ENCODE data around the gene NKX2-2.
A peak's percentile ranks its signal among the peaks of the same experiment; 100 is the strongest.

Gene NKX2-2

DNA sequence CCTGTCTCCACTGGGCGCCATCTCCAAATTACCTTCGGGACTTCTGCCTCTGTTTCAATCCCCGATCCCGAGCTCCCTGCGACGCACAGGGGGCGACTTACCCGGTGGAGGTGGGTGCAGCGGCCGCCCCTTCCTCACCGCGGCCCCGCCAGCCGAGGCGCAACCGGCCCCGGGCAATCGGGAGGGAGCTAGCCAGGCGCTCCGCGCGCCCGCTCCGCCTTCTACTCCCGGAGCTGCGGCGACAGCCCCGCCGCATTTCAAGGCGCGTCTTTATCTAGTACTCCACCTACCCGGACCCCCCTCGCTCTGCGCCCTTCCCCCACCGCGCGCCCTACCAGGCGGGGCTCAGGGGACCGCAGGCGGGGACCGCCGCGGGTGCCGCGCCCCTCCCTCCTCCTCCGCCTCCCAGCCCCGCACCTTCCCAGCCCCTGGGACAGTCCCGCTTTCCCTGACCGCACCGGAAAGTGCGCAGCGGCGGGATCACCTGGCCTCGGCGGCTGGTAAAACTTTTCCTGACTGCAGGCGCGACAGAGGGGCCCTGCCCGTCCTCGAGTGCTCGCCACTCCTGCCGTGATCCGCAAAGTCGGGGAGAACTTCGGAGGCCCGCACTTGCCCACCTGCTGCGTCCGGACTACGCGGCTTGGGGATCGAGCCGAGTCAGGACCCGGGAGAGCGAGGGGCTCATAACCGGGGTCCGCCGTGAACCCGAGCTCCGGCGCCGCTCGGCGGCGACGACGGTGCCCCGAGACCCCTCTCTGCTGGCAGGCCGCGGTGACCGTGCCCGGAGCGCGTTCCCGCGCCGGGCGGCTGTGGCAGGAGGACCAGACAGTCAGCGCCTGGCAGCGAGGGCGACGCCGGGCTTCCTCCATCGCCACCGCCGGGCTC lies 8.0 kb upstream of the NKX2-2 start:
- no peaks in the 10 kb centered on the region for H3K36me3 ChIP-seq (ENCODE audit: control insufficient read depth, insufficient read depth, low read length)
- H3K4me3 ChIP-seq (ENCODE audit: low read depth, low read length): peak overlapping the region; percentile 57
- no peaks in the 10 kb centered on the region for H3K9me3 ChIP-seq (ENCODE audit: control insufficient read depth, insufficient read depth, low read depth, low read length)
- H3K4me1 ChIP-seq (ENCODE audit: control insufficient read depth, insufficient read depth, low read length): peaks cover 43% of the 10 kb centered on the region
- H3K27ac ChIP-seq (ENCODE audit: low read depth, low read length): no peak overlapping the region
- no peak overlapping the region for H3K9ac ChIP-seq (ENCODE audit: low read length)
- H3K27me3 ChIP-seq (ENCODE audit: control insufficient read depth, insufficient read depth, low read length): peaks cover 100% of the 10 kb centered on the region

DNA sequence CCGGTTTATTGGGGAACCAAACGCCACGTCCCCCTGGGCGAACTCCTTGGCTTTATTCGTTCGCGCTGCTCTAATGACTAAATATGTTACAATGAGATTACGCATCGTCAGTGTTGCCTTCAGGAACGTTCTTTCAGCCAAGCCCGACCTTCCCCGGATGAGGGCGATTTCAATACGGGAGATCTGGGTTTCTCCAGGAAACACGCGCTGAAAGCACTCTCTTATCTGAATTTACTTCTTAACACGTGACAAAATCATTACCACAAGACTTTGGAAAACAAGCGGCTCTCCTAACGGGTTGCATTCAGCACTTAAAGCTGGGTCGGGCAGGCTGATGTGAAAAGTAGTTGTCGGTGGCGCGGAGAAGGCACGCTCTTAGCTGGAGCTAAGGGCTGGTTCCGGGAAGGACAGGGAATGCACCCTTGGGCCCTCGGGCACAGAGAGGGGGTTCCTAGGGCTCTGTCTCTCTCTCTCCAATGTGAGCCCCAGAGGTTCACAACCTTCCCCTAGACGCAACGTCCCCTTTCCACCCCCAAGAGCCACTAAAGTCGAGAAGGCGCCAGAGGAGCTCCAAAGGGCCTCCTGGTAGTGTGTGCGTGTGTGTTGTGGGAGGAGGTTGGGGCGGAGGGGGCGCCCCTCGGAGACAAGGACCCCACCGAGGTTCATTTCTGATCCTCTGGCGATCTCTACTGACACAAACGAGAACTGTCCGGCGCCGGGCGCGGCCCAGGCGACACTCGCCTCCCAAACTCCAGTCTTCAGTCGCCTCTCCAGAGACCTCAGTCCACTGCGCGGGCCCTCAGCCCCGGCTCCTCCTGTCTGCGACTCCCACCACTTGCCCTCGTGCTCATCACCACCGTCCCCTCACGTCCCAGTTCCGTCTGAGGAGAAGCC lies 7.1 kb upstream of the NKX2-2 start:
- no peak overlapping the region for H3K9ac ChIP-seq (ENCODE audit: low read length)
- peak overlapping the region; percentile 57 for H3K4me3 ChIP-seq (ENCODE audit: low read depth, low read length)
- H3K27ac ChIP-seq (ENCODE audit: low read depth, low read length): no peak overlapping the region
- H3K9me3 ChIP-seq (ENCODE audit: control insufficient read depth, insufficient read depth, low read depth, low read length): no peaks in the 10 kb centered on the region
- peaks cover 52% of the 10 kb centered on the region for H3K4me1 ChIP-seq (ENCODE audit: control insufficient read depth, insufficient read depth, low read length)
- no peaks in the 10 kb centered on the region for H3K36me3 ChIP-seq (ENCODE audit: control insufficient read depth, insufficient read depth, low read length)
- peaks cover 100% of the 10 kb centered on the region for H3K27me3 ChIP-seq (ENCODE audit: control insufficient read depth, insufficient read depth, low read length)

- H3K27me3 ChIP-seq (ENCODE audit: control insufficient read depth, insufficient read depth, low read length): peaks cover 95% of the 10 kb centered on the region
- peaks cover 55% of the 10 kb centered on the region for H3K4me1 ChIP-seq (ENCODE audit: control insufficient read depth, insufficient read depth, low read length)
- H3K9ac ChIP-seq (ENCODE audit: low read length): no peak overlapping the region
- H3K9me3 ChIP-seq (ENCODE audit: control insufficient read depth, insufficient read depth, low read depth, low read length): no peaks in the 10 kb centered on the region
- H3K4me3 ChIP-seq (ENCODE audit: low read depth, low read length): no peak overlapping the region
- no peak overlapping the region for H3K27ac ChIP-seq (ENCODE audit: low read depth, low read length)
- H3K36me3 ChIP-seq (ENCODE audit: control insufficient read depth, insufficient read depth, low read length): no peaks in the 10 kb centered on the region
Measured at GRCh38 chr20:21519136-21519584, 5.3 kb upstream of the NKX2-2 start.

- Histone ChIP-seq H3K4me3 (ENCODE audit: low read depth, low read length) (peak overlapping the region; percentile 54), H3K4me1 (ENCODE audit: control insufficient read depth, insufficient read depth, low read length) (peaks cover 52% of the 10 kb centered on the region), H3K27ac (ENCODE audit: low read depth, low read length) (no peak overlapping the region), H3K27me3 (ENCODE audit: control insufficient read depth, insufficient read depth, low read length) (peaks cover 95% of the 10 kb centered on the region), H3K36me3 (ENCODE audit: control insufficient read depth, insufficient read depth, low read length) (no peaks in the 10 kb centered on the region), H3K9ac (ENCODE audit: low read length) (no peak overlapping the region), H3K9me3 (ENCODE audit: control insufficient read depth, insufficient read depth, low read depth, low read length) (no peaks in the 10 kb centered on the region)
Measured at GRCh38 chr20:21518292-21518991, 4.6 kb upstream of the NKX2-2 start.

DNA sequence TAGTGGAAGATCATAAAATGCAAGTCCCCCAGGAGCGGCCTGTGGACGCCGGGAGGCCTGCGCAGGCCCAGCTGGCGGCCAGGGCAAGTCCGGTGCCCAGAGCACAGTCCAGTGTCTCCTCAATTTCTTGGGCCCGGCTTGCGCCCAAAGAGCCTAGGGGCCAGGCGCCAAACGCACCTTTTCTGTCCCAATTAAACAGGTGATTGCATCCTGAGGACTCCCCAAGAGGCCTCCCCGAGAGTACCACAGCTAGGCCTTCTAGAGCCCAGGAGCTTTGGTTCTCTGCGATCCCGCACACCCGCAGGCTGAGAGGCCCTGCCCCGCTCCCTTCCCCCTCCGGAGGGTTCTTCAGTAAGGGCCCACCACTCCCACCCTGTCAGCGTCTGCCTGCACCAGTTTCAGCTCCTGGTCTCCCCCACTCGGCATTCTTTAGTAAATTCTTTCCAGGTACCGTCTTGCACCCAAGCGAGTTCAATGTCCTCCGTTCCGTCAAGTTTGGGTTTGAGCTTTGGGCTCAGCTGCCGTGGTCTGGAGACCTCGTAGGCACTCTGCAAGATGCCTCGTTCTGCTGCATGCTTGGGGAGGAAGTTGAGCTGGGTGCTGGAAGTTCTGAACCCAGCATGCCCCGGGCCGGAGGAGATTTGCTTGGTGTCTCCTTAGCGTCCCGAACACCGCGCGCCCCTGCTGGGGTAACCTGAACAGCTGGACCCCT lies 3.9 kb upstream of the NKX2-2 start:
- H3K9me3 ChIP-seq (ENCODE audit: control insufficient read depth, insufficient read depth, low read depth, low read length): no peaks in the 10 kb centered on the region
- peaks cover 53% of the 10 kb centered on the region for H3K4me1 ChIP-seq (ENCODE audit: control insufficient read depth, insufficient read depth, low read length)
- H3K27ac ChIP-seq (ENCODE audit: low read depth, low read length): no peak overlapping the region
- H3K27me3 ChIP-seq (ENCODE audit: control insufficient read depth, insufficient read depth, low read length): peaks cover 95% of the 10 kb centered on the region
- no peaks in the 10 kb centered on the region for H3K36me3 ChIP-seq (ENCODE audit: control insufficient read depth, insufficient read depth, low read length)
- peak overlapping the region; percentile 54 for H3K4me3 ChIP-seq (ENCODE audit: low read depth, low read length)
- no peak overlapping the region for H3K9ac ChIP-seq (ENCODE audit: low read length)

GRCh38 chr20:21516861-21517565 lies 3.1 kb upstream of the NKX2-2 start:
- no peaks in the 10 kb centered on the region for H3K9me3 ChIP-seq (ENCODE audit: control insufficient read depth, insufficient read depth, low read depth, low read length)
- H3K36me3 ChIP-seq (ENCODE audit: control insufficient read depth, insufficient read depth, low read length): no peaks in the 10 kb centered on the region
- H3K27me3 ChIP-seq (ENCODE audit: control insufficient read depth, insufficient read depth, low read length): peaks cover 95% of the 10 kb centered on the region
- peaks cover 57% of the 10 kb centered on the region for H3K4me1 ChIP-seq (ENCODE audit: control insufficient read depth, insufficient read depth, low read length)
- no peak overlapping the region for H3K27ac ChIP-seq (ENCODE audit: low read depth, low read length)
- H3K9ac ChIP-seq (ENCODE audit: low read length): no peak overlapping the region
- H3K4me3 ChIP-seq (ENCODE audit: low read depth, low read length): peak overlapping the region; percentile 54

DNA sequence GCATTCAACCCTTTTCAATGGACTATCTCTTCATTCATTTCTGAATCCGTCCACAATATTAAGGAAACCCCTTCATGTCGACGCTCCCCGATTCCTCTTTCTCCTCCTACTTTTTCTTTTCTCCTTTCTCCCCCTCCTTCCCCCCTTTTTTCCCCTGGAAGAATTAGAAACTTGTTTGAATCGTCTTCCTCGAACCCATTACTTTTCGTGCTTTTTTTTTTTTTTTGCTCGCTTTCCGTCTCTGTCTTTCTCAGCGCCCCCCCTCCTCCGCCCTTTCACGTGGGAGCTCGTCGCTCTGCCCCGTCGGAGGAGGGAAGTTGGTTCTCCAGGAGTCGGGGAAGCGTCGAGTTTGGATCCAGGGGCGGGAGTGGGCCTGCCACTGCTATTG lies 2.3 kb upstream of the NKX2-2 start:
- Histone ChIP-seq H3K4me1 (ENCODE audit: control insufficient read depth, insufficient read depth, low read length) (peaks cover 57% of the 10 kb centered on the region), H3K27me3 (ENCODE audit: control insufficient read depth, insufficient read depth, low read length) (peaks cover 95% of the 10 kb centered on the region), H3K27ac (ENCODE audit: low read depth, low read length) (no peak overlapping the region), H3K36me3 (ENCODE audit: control insufficient read depth, insufficient read depth, low read length) (no peaks in the 10 kb centered on the region), H3K9me3 (ENCODE audit: control insufficient read depth, insufficient read depth, low read depth, low read length) (no peaks in the 10 kb centered on the region), H3K9ac (ENCODE audit: low read length) (no peak overlapping the region), H3K4me3 (ENCODE audit: low read depth, low read length) (peak overlapping the region; percentile 54)

GRCh38 chr20:21515300-21516179 lies 1.7 kb upstream of the NKX2-2 start:
- H3K27me3 ChIP-seq (ENCODE audit: control insufficient read depth, insufficient read depth, low read length): peaks cover 95% of the 10 kb centered on the region
- H3K4me1 ChIP-seq (ENCODE audit: control insufficient read depth, insufficient read depth, low read length): peaks cover 51% of the 10 kb centered on the region
- peak overlapping the region; percentile 54 for H3K4me3 ChIP-seq (ENCODE audit: low read depth, low read length)
- H3K9me3 ChIP-seq (ENCODE audit: control insufficient read depth, insufficient read depth, low read depth, low read length): no peaks in the 10 kb centered on the region
- H3K36me3 ChIP-seq (ENCODE audit: control insufficient read depth, insufficient read depth, low read length): no peaks in the 10 kb centered on the region
- H3K9ac ChIP-seq (ENCODE audit: low read length): no peak overlapping the region
- no peak overlapping the region for H3K27ac ChIP-seq (ENCODE audit: low read depth, low read length)

- H3K4me1 ChIP-seq (ENCODE audit: control insufficient read depth, insufficient read depth, low read length): peaks cover 57% of the 10 kb centered on the region
- peak overlapping the region; percentile 54 for H3K4me3 ChIP-seq (ENCODE audit: low read depth, low read length)
- no peaks in the 10 kb centered on the region for H3K9me3 ChIP-seq (ENCODE audit: control insufficient read depth, insufficient read depth, low read depth, low read length)
- no peak overlapping the region for H3K27ac ChIP-seq (ENCODE audit: low read depth, low read length)
- H3K27me3 ChIP-seq (ENCODE audit: control insufficient read depth, insufficient read depth, low read length): peaks cover 95% of the 10 kb centered on the region
- H3K9ac ChIP-seq (ENCODE audit: low read length): no peak overlapping the region
- no peaks in the 10 kb centered on the region for H3K36me3 ChIP-seq (ENCODE audit: control insufficient read depth, insufficient read depth, low read length)
Measured at GRCh38 chr20:21514553-21515251, 838 bp upstream of the NKX2-2 start.
